ENCODE measurements around the gene FBXO42.
"Not testable (repeated sequence)": the region's sequence is repeated elsewhere in the genome, so short reads cannot be mapped to it uniquely, and the experiment has no call there.

FBXO42 gene

DNA sequence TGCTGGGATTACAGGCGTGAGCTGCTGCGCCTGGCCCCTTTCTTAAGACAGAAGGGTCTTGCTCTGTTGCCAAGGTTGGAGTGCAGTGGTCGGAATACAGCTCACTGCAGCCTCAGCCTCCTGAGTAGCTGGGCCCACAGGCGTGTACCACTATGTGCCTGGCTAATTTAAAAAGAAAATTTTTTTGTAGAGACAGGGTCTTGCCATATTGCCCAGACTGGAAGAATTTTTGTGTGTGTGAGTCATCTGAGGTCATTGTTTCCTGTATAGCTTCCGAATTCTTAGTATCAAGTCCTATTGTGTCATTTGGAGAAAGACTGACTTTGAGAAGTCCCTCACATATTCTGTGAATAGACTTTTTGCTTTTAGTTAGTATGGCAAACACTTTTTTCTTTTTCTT is 19.4 kb upstream of the FBXO42 start:
- DNase-seq: peak; percentile 62

GRCh38 chr1:16369821-16370220 is 17.5 kb upstream of the FBXO42 start:
- no peak for DNase-seq

- DNase-seq: no peak
Observed at GRCh38 chr1:16367968-16368890, 15.9 kb upstream of the FBXO42 start.

DNA sequence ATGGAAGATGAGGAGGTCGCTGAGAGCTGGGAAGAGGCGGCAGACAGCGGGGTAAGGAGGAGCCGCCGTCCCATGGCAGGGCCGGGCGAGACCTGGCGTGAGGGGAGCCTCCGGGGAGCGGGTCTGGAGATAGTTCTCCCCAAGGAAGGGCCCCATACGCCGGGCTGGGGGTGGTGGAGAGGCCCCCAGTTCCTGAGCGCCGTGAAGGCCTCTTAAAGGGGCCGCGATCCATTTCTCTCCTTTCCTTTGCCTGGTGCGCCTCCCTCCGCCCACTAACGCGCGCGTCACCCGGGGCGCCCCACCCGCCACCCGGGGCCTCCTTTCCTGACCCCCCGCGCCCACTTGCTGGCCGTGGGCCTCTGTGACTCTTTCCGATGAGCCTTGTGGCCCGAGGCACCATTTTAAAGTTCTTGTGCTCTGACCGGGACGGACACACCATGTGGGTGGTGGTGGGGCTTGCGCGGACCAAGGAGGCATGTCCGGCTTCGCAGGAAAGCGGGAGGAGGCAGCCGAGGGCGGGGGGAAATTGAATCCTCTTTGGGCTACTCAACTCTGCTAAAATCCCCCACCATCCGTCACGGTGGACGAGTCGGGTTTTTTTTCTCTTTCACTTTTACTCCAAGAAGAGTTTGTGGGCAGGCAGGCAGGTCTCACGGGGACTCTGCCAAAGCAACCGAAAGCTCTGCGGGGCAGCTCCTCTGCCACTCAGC is 15.1 kb upstream of the FBXO42 start:
- DNase-seq: peak; percentile 96

GRCh38 chr1:16366722-16367257 is 14.5 kb upstream of the FBXO42 start, which contains the start of gene SZRD1:
TSS of gene SZRD1 (plus strand) at chr1:16367242. CDS start at chr1:16367258, 16 bp downstream.
- peak; percentile 94 for DNase-seq

DNA sequence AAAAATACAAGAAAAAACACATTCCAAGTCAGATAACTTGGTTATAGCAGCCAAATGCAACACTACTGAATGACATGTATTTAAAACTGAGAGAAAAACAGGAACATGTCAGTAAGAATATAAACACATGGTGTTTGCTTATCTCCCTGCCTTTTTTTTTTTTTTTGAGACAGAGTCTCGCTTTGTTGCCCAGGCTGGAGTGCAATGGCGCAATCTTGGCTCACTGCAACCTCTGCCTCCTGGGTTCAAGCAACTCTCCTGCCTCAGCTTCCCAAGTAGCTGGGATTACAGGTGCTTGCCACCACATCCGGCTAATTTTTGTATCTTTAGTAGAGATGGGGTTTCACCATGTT is 12.8 kb upstream of the FBXO42 start:
- DNase-seq: not testable (repeated sequence)

DNA sequence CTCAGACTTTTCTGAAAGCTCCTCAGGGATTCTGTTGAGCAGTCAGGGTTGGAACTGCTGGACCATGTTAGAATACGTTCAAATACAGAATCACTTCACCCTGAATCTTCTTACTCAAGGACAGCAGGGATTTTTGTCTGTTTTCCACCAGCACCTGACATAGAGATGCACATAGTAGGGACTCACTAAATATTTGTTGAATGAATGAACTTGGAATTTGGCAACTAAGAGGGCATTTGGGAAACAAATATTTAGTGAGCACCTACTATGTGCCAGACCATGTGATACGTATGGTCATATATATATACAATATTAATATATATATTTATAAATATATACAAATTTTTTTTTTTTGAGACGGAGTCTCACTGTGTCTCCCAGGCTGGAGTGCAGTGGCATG is 4.6 kb upstream of the FBXO42 start:
- DNase-seq: no peak

DNA sequence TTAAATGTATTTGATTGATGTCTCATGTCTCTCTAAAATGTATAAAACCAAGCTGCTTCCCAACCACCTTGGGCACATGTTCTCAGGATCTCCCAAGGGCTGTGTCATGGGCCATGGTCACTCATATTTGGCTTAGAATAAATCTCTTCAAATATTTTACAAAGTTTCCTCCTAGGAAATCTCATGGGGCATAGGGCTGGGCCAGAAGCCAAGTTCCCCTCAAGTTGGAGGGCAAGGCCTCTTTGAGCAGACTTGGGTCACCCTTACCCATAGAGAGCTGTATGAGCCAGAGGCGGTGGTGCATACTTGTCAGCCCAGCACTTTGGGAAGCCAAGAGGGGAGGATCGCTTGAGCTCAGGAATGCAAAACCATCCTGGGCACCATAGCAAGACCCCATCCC is 2.3 kb upstream of the FBXO42 start:
- DNase-seq: no peak

DNA sequence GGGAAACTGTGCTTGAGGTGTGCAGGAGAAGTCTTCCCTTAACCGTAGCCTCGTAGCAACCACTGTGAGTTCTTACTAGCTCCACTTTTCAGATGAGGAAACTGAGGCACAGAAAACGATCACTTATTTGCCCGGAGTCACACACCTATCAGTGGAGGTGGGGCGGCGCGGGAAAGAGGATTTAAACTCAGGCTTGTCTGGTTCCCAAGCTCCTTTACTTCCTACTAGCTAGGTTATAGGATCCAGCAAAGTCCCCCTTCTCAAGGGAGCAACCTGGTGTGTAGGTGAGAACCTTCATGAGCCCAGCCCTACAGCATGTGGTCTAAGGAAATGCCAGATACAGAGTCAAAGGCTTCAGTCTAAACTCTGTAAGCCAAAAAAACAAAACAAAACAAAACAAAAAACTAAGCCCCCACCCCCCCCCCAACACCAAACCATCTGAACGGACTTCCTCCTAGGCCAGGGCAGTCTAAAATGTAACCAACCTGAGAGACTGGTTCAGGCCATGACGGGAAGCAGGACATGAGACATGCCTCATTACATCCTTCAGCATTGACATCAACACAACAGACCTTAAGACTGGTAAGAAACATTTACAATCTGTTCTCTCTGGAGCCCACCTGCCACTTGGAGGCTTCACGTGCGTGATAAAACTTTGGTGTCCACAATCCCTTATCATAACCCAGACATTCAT is 709 bp upstream of the FBXO42 start:
- no peak for DNase-seq

GRCh38 chr1:16351456-16351993 is 755 bp downstream of the FBXO42 start:
- no peak for DNase-seq

DNA sequence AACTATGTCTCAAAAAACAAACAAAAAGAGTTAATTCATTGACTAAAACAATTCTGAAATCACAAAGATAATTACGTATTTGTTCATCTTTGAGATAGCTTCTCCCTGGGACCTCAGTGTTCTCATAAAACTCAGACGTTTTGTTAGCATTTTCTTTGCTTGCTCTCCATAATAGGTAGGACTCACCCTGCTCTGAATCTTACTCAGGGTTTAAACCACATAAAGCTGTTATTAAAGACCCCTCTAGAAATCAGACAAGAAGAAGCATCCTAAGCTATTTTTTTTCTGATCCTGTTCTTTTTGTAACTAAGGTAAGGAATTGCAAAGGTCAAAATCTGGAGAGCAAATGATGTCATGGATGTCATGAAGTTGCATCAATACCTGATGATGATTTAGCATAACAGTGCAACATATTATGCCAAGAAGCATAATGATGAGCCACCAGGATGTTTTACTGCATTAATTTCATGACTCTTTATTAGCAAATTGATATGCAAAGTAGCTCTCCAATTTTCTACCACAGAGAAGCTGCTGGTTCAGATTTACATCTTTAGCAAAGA is 2.4 kb downstream of the FBXO42 start:
- no peak for DNase-seq

DNA sequence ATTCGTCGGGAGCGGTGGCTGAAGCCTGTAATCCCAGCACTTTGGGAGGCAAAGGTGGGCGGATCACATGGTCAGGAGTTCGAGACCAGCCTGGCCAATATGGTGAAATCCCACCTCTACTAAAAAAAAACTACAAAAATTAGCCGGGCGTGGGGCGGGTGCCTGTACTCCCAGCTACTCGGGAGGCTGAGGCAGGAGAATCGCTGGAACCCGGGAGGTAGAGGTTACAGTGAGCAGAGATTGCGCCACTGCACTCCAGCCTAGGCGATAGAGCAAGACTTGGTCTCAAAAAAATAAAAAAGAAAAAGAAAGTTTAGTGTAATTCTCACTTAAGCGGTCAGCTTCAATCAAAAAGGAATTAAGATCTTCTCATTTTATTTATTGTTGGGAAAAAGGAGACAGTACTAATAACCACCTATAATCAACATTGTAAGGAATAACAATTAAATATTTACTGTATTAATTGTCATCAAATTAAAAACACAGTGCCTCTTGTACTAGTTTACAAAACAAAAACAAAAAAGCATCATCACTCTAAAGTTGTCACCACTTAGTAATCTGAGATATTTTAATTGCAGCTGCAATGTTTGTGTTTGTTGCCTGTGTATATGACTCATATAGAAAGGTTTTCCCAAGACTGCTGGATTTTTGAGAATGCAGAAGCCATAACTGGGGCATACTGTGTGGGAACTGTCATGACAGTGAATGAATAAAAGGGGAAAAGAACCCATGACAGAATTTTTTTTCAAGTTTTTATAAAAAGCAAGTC is 3.7 kb downstream of the FBXO42 start:
- DNase-seq: no peak

DNA sequence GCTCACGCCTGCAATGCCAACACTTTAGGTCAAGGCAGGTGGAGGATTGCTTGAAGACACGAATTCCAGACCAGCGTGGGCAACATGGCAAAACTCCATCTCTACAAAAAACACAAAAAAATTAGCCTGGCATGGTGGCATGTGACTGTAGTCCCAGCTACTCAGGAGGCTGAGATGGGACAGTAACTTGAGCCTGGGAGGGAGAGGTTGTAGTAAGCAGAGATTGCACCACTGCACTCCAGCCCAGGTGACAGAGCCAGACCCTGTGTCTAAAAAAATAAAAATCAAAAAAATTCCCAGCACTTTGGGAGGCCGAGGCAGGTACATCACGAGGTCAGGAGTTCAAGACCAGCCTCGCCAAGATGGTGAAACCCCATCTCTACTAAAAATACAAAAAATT is 9.0 kb downstream of the FBXO42 start:
- not testable (repeated sequence) for DNase-seq

DNA sequence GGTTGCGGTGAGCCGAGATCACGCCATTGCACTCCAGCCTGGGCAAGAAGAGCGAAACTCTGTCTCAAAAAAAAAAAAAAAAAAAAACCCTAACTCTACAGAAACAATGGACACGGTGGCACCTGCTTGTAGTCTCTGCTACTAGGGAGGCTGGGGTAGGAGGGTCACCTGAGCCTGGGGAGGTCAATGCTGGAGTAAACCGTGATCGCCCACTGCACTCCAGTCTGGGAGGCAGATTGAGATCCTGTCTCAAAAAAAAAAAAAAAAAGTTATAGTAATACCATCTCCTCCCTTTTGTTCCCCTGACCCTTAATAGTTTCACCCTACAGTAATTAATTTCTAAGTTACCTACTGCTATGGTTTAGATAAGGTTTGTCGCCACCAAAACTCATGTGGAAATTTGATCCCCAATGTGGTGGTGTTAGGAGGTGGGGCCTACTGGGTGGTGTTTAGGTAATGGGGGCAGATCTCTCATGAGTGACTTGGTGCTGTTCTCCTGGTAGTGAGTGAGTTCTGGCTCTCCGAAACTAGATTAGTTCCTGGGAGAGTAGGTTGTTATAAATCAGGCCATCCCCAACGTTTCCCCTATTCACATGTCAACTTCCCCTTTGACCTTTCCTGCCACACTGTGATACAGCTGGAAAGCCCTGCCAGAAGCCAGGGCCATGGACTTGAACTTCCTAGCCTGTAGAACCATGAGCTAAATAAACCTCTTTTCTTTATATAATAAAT is 9.8 kb downstream of the FBXO42 start:
- no peak for DNase-seq

GRCh38 chr1:16340673-16341072 is 11.6 kb downstream of the FBXO42 start:
- DNase-seq: no peak

DNA sequence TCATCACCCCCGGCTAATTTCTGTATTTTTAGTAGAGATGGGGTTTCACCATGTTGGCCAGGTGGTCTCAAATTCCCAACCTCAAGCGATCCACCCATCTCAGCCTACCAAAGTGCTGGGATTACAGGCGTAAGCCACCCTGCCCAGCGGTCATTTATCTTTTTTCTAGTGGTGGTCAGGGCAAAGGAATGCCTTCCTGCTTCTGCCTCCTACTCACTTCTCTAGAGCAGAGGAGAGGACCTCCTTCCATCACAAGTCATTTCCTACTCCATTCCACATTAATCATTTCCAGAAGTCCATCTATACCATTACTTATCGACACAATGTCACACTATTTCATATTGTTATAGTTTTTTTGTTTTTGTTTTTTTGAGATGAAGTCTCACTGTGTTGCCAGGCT is 13.3 kb downstream of the FBXO42 start:
- DNase-seq: no peak

DNA sequence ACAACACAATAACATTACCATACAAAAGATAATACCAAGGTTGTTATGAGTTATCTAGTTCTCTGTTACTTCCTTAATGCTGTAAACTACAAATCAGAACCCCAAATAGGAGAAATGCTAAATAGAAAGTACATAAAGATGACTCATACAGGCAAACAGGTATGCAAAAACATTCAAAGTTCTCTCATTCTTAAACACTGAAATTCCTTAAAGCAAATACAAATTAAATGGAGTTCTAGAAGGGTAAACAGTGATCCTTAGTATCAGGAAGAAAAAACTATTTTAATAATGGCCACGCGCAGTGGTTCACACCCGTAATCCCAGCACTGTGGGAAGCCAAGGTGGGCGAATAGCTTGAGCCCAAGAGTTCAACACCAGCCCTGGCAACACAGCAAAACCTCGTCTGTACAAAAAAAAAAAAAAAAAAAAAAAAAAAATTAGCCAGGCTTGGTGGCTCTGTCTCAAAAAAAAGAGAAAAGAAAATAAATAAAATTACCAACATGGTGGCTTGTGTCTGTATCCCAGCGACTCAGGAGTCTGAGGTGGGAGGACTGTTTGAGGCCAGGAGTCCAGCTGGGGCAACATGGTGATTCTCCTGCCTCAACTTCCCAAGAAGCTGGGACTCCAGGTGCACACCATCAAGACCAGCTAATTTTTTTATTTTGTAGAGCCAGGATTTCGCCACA is 17.5 kb downstream of the FBXO42 start:
- DNase-seq: no peak

DNA sequence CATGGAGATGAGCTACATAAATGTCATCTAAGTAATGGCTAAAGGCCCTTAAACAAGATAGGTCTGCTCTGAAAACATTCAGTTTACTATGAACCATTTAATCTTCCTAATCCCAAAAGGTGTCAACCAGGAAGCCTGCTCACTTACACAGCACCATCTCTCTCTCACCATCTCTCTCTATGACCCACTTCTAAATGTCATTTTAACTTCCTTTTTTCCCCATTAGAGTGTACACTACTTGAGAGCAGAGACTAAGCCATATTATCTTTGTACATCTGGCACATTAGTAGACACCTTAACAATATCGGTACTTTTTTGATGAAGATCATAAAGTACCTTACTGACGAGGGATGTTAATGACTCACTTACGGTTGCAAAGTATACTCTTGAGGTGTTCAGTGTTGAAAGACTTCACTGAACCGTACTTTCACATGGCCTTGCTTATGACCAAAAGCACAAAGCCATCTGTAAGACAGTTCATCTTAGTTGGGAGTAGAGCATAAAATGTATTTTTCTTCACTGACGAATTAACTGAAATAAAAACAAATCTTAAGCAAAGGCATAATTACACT is 25.4 kb downstream of the FBXO42 start:
- no peak for DNase-seq

- no peak for DNase-seq
Observed at GRCh38 chr1:16324456-16324890, 27.8 kb downstream of the FBXO42 start.

Data from activated CD8-positive, alpha-beta memory T cell treated with anti-CD3 and anti-CD28 coated beads for 24 hours (primary cell).